AG08395 (cell line): ENCODE data around the gene ZG16.
A peak's percentile ranks its signal among the peaks of the same experiment; 100 is the strongest.

Experiments
- DNase-seq: peaks from one replicate; pipeline ENCODE4 v3.0.0; 2012; ENCODE audit warnings: mixed read lengths, low spot score

Gene ZG16

DNA sequence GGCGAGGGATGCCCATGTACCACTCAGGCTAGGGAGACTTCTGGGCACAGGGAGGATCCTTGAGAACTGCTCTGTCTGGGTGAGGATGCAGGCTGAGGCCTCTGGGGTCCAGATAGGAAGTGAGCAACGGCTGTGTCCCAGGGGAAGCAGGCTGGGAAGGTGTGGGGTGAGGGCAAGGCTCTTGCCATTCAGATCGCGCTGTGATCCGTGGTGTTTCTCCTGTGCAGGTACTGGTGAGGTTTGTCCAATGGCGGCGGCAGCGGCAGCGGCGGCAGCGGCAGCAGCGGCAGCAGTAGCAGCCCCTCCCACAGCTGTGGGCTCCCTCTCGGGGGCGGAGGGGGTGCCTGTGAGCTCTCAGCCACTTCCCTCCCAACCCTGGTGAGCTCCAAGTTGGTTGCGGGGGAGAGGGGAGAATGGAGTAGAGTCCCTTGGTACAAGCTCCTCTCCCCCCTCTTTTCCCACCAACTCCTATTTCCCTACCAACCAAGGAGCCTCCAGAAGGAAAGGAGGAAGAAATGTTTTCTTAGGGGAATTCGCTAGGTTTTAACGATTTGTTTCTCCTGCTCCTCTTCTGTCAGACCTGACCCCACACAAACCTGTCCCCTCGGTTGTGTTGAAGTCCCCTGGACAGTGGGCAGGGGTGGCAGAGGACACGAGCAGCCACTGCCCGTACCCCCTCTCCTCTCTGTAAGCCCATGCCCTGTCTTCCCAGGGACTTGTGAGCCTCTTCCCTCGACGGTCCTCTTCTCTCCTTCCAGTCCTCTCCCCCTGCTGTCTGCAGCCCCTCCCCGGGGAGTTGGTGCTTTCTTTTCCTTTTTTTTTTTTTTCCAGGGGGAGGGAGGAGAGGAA, 32.0 kb downstream of the ZG16 start:
- DNase-seq = no peak

- no peak for DNase-seq
These were observed 32.7 kb downstream of the ZG16 start for GRCh38 chr16:29810699-29811169.

DNA sequence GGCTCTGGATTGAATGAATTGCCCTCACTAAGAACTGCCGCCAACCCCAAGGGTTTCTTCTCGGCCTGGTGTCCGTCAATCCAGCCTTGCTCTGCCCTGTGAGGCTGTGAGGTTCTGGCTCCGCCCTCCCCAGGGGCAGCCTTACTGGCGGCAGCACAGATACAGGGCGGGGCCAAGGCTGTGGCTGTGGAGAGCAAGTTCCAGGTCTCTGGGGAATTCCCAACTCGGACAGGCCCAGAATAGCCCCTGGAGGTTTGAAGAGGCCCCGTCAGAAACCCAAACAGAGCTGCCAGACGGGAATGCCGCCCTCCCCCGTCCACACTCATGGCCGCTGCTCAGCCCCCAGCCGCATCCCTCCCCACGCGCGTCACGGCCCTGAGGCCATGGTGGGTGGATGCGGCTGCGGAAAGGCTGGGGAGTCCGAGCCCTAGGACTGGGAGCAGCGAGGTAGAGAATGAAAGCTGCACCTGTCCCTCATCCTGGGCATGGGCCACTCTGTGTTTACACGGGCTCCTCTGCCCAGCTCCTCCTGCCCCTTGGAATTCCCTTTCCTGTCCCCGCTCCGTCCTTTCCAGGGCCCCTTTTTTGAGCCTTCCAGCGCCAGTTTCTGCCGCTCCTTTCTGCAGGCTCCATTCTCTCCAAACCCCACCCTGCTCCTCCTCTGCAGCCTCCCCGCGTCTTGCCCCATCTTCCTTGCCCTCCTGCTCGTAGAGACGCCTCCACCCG, 33.3 kb downstream of the ZG16 start:
- peak; percentile 91 for DNase-seq

- peak; percentile 18 for DNase-seq
These were observed 34.0 kb downstream of the ZG16 start, which contains the start of gene PRRT2 for GRCh38 chr16:29811896-29812665. Gene PRRT2, plus strand, starts transcription at chr16:29812193. Its CDS starts 862 bp downstream, at chr16:29813055.

DNA sequence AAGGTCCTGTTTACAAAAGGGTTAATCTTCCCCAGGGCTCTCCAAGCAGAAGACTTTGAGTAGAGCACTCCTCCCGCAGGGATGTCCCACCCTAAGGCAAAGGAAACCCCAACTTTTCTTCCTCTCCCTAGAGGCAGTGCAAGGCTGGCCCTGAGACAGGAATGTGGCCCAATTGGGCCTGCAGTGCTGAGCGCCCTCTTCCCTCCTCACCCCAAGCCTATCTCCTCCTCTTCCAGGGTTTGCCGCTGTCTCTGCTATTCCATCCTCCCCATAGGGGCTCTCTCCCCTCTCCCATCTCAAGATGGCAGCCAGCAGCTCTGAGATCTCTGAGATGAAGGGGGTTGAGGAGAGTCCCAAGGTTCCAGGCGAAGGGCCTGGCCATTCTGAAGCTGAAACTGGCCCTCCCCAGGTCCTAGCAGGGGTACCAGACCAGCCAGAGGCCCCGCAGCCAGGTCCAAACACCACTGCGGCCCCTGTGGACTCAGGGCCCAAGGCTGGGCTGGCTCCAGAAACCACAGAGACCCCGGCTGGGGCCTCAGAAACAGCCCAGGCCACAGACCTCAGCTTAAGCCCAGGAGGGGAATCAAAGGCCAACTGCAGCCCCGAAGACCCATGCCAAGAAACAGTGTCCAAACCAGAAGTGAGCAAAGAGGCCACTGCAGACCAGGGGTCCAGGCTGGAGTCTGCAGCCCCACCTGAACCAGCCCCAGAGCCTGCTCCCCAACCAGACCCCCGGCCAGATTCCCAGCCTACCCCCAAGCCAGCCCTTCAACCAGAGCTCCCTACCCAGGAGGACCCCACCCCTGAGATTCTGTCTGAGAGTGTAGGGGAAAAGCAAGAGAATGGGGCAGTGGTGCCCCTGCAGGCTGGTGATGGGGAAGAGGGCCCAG, 34.9 kb downstream of the ZG16 start:
- DNase-seq = no peak

DNA sequence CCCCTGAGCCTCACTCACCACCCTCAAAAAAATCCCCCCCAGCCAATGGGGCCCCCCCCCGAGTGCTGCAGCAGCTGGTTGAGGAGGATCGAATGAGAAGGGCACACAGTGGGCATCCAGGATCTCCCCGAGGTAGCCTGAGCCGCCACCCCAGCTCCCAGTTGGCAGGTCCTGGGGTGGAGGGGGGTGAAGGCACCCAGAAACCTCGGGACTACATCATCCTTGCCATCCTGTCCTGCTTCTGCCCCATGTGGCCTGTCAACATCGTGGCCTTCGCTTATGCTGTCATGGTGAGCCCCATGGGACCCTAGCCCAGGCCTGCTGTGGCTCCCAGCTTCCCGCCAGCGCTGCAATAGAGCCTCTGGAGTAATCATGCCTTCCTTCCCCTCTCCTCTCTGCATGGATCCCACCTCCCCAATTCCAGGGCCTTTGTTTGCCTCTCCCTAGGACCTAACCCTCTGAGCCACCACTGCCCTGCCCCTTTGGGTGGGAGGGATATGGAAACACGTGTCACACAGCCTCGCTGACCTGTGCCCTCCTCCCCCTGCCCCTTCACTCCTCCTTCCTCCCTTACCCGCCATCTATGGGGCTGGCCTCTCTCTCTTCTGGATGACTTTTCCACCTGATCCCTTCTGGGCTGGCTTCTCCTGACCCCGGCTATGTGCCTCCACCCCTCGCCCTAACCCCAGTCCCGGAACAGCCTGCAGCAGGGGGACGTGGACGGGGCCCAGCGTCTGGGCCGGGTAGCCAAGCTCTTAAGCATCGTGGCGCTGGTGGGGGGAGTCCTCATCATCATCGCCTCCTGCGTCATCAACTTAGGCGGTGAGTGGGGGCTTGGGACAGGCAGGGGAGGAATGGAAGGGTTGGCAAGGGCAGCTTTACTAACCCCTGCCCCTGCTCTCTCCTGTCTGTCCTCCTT, 35.8 kb downstream of the ZG16 start:
- DNase-seq = no peak

DNA sequence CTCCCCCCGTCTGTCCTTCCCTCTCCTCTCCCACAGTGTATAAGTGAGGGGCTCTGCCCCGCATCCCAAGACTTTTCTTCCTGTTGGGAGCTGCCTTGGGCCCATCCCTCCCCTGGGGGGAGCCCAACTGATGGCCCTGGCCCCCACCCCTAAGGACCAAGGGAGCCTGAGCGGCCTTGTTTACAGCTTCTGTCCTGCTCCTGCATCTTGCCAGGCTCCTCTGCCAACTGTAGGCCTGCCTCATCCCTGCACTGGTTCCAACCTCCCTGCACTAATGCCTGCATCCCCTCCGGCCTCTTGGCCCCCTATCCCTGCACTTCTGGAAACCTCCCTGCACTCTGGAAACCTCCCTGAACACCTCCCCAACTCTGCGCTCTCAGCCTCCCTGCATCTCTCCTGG, 36.5 kb downstream of the ZG16 start:
- DNase-seq = no peak

- no peak for DNase-seq
These were observed 37.1 kb downstream of the ZG16 start for GRCh38 chr16:29815032-29815721.

DNA sequence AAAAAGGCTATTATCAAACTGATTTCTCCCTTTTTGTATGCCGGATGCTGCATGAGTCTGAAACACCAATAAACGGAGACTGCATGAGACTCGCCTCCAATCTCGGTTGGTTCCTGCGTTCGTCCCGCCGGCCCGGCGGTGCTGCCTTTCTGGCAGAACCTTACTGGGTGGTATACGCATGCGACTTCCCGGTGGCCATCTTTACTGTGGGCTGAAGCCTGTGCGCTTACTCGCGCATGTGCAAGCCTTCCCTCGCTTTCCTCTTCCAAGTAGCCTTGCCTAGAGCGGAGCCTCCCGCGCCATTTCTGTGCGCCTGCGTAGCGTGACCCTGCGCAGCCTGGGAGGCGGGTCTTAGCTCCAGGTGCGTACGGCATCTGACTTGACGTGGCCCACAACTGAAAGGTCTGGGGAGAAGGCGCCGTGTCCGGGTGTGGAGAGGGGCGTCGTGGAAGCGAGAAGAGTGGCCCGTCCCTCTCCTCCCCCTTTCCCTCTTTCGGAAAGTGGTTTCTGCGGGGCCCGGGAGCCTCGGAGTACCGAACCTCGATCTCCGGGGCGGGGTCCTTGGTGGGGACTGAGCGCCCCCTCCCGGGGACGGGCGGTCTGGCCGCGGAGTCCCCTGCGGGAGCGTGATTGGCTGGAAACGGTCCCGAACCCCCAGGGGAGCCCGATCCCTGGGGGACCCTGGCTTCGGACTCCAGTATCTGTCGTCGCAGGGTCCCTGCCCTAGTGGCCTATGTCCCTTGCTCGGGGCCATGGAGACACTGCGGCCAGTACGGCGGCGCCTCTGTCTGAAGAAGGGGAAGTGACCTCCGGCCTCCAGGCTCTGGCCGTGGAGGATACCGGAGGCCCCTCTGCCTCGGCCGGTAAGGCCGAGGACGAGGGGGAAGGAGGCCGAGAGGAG, 38.0 kb downstream of the ZG16 start, which contains the start of gene PAGR1:
PAGR1 (plus strand) TSS at position 360 of the 901 bp plus-strand sequence; CDS start at position 734, 374 bp downstream.
- peak; percentile 95 for DNase-seq

- DNase-seq = peak; percentile 54
These were observed 38.8 kb downstream of the ZG16 start for GRCh38 chr16:29816694-29817441.

DNA sequence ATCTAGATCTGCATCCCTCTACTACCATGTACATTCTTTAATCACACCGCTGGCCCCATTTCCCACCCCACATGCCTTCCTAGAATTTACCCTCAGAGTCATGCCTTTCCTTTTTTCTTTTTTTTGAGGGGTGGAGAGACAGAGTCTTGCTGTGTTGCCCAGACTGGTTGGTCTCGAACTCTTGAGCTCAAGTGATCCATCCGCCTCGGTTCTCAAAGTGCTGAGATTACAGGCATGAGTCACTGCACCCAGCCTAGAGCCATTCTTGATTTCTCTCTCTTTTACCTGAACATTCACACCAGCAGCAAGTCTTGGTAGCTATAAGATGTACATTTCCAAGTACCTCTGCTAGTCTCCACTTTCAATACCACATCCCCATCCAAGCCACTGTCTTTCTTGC, 40.0 kb downstream of the ZG16 start:
- no peak for DNase-seq

DNA sequence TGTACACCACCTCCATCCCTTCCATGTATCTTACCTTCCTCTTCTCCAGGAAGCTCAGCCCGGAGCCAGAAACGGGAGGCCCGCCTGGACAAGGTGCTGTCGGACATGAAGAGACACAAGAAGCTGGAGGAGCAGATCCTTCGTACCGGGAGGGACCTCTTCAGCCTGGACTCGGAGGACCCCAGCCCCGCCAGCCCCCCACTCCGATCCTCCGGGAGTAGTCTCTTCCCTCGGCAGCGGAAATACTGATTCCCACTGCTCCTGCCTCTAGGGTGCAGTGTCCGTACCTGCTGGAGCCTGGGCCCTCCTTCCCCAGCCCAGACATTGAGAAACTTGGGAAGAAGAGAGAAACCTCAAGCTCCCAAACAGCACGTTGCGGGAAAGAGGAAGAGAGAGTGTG, 41.5 kb downstream of the ZG16 start:
- no peak for DNase-seq

GRCh38 chr16:29820271-29820701, 42.2 kb downstream of the ZG16 start, which contains the start of gene MVP:
Gene MVP, plus strand, starts transcription at chr16:29820462. Its CDS starts 10,088 bp downstream, at chr16:29830550.
- peak; percentile 71 for DNase-seq

DNA sequence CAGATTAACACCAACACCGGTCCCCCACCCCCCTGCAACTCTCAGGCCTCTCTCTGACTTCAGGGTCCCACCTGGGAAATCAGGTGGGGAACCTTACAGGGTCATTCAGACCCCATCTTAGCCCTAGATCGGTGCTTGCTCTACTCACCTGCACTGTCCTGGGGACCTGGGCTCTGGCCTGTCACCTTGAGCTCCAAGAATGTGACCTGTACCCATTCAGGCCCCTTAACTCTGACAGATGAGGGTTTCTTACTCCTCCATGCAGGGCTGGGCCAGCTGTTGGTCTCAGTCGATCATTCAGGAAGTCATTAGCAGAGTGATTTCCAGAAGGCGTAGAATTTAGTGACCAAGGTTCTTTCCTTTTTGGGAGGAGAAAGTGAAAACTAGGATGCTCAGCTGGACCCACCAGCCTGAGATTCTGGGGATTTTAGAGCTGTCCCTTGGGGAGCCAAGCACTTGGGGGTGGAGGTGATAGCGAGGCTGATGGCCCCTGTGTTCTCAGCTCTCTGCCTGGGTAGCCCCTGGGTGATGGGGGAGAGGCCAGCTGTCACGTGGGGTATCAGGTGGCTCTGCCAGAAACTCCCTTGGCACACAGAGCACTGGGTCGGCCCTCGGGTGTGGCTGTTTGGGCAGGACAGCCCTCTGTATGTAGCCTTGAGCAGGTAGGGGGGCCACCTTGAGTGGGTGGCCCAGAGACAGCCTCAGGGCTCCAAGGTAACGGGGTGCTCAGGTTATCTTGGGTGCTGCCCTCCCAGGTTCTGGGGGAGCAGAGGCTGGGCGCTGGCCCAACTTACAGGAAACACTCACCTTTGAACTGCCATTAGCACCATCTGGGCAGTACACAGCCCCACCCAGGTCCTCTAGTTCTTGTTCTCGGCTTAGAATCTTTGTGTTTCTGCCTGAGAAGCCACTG, 42.9 kb downstream of the ZG16 start:
- peak; percentile 50 for DNase-seq

DNA sequence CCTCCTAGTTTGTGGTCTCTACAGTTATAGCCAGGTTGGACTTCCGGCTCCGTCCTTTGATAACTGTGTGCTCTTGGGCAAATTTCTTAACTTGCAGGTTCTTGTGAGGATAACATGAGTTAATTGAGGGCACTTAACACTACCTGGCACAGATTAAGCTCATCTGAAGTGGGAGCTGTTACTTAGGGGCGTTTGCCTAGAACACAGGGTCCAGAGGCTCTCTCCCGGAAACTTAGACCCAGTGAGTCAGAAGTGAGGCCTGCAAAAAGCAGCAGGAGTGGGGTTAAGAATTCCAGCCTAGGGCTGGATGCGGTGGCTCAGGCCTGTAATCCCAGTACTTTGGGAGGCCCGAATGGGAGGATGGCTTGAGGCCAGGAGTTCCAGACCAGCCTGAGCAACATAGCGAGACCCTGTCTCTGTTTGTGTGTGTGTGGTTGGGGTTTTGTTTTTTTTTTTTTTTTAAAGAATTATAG, 43.6 kb downstream of the ZG16 start:
- DNase-seq = peak; percentile 67

DNA sequence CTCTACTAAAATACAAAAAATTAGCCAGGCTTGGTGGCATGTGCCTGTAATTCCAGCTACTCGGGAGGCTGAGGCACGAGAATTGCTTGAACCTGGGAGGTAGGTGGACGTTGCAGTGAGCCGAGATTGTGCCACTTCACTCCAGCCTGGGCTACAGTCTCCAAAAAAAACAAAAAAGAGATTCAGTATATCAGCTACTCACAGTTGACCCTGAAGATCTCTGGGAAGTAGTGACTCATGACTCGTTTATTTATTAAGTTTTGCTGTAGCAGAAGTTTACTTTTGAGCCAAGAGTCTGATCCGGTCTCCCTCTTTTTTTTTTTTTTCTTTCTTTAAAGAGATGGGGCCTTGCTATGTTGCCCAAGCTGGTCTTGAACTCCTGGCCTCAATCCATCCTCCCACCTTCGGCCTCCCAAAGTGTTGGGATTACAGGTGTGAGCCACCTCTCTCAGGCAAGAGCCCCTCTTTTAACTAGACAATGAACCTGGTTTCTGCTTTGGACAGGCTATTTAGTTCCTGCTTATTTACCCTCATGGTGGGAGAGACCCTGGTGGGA, 46.6 kb downstream of the ZG16 start:
- DNase-seq = peak; percentile 72
